ENCODE measurements around the gene RTP5.

The RTP5 gene

GRCh38 chr2:241887806-241888522 is 18.4 kb downstream of the RTP5 start:
- no peak for DNase-seq (ENCODE audit: low read depth in 2 of 2)

- no peak for DNase-seq (ENCODE audit: low read depth in 2 of 2)
Measured at GRCh38 chr2:241888641-241889040, 19.1 kb downstream of the RTP5 start.

- no peak for DNase-seq (ENCODE audit: low read depth in 2 of 2)
Measured at GRCh38 chr2:241890524-241891235, 21.2 kb downstream of the RTP5 start.

GRCh38 chr2:241891315-241891987 is 21.9 kb downstream of the RTP5 start:
- DNase-seq (ENCODE audit: low read depth in 2 of 2) = no peak

GRCh38 chr2:241891988-241892298 is 22.4 kb downstream of the RTP5 start:
- DNase-seq (ENCODE audit: low read depth in 2 of 2) = no peak

GRCh38 chr2:241892299-241893137 is 23.0 kb downstream of the RTP5 start:
- DNase-seq (ENCODE audit: low read depth in 2 of 2) = no peak

- no peak for DNase-seq (ENCODE audit: low read depth in 2 of 2)
Measured at GRCh38 chr2:241893265-241893664, 23.7 kb downstream of the RTP5 start.

- DNase-seq (ENCODE audit: low read depth in 2 of 2) = no peak
Measured at GRCh38 chr2:241894056-241894641, 24.6 kb downstream of the RTP5 start.

- DNase-seq (ENCODE audit: low read depth in 2 of 2) = no peak
Measured at GRCh38 chr2:241894681-241895426, 25.3 kb downstream of the RTP5 start.

GRCh38 chr2:241895427-241895711 is 25.8 kb downstream of the RTP5 start:
- no peak for DNase-seq (ENCODE audit: low read depth in 2 of 2)

- no peak for DNase-seq (ENCODE audit: low read depth in 2 of 2)
Measured at GRCh38 chr2:241895712-241896641, 26.4 kb downstream of the RTP5 start.

GRCh38 chr2:241896746-241897201 is 27.2 kb downstream of the RTP5 start:
- DNase-seq (ENCODE audit: low read depth in 2 of 2) = no peak

- no peak for DNase-seq (ENCODE audit: low read depth in 2 of 2)
Measured at GRCh38 chr2:241897231-241897916, 27.8 kb downstream of the RTP5 start.

- no peak for DNase-seq (ENCODE audit: low read depth in 2 of 2)
Measured at GRCh38 chr2:241898463-241899270, 29.1 kb downstream of the RTP5 start.

GRCh38 chr2:241900251-241901017 is 30.9 kb downstream of the RTP5 start:
- no peak for DNase-seq (ENCODE audit: low read depth in 2 of 2)

- no peak for DNase-seq (ENCODE audit: low read depth in 2 of 2)
Measured at GRCh38 chr2:241901018-241901380, 31.5 kb downstream of the RTP5 start.

- no peak for DNase-seq (ENCODE audit: low read depth in 2 of 2)
Measured at GRCh38 chr2:241901500-241902351, 32.2 kb downstream of the RTP5 start.
